ENCODE results near the gene TSC1.

DNA sequence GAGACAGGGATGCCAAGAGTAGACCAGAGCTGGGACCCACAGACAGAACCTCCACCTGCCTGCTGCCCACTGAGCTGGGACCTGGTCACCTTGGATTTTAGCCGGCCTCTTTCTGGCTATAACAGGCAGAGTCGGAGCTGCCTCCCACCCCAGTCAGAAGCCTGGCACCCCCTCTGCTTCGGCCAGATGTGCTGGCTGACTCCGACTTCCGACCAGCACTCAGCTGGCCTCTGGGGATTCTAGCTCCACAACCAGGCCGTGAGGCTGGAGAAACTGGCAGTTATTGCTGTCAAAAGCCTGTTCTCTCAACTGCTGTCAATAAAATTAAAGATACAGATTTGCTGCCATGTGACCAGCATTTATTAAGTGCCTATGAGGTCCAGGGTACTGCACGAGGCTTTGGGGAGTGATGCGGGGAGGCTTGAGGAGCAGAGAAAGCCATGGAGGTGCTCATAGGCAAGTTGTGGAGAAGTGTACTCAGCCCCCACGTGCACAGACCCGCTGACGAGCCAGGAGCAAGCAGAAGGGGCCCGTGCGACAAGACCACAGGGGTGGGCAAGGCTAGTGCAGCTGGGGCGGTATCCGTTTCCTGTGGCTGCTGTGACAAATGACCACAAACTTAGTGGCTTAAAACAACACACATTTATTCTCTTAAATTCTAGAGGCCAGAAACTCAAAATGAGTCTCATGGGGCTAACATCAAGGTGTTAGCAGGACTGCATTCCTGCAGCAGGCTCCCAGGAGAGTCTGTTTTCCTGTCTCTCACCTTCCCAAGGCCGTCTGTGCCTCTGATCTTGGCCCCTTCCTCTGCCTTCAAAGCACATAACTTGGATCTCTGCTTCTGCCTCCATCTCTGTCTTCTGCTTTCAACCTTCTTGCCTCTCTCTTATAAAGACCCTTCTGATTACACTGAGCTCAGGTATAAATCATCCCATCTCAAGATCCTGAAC is 47.2 kb upstream of the TSC1 start:
- TF ChIP-seq, protein P1, sequence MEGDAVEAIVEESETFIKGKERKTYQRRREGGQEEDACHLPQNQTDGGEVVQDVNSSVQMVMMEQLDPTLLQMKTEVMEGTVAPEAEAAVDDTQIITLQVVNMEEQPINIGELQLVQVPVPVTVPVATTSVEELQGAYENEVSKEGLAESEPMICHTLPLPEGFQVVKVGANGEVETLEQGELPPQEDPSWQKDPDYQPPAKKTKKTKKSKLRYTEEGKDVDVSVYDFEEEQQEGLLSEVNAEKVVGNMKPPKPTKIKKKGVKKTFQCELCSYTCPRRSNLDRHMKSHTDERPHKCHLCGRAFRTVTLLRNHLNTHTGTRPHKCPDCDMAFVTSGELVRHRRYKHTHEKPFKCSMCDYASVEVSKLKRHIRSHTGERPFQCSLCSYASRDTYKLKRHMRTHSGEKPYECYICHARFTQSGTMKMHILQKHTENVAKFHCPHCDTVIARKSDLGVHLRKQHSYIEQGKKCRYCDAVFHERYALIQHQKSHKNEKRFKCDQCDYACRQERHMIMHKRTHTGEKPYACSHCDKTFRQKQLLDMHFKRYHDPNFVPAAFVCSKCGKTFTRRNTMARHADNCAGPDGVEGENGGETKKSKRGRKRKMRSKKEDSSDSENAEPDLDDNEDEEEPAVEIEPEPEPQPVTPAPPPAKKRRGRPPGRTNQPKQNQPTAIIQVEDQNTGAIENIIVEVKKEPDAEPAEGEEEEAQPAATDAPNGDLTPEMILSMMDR (IDR thresholded peaks at IDR 0.05; ENCODE audit: poor library complexity) = no peak
- TF ChIP-seq EZH2 (IDR thresholded peaks at IDR 0.05; ENCODE audit: borderline replicate concordance) (no peak), EZH2phosphoT487 (IDR thresholded peaks at IDR 0.05; ENCODE audit: low read depth, severe bottlenecking, unreplicated experiment) (no peak)
